Measurements from ENCODE around the gene SLC22A23.

The SLC22A23 gene

DNA sequence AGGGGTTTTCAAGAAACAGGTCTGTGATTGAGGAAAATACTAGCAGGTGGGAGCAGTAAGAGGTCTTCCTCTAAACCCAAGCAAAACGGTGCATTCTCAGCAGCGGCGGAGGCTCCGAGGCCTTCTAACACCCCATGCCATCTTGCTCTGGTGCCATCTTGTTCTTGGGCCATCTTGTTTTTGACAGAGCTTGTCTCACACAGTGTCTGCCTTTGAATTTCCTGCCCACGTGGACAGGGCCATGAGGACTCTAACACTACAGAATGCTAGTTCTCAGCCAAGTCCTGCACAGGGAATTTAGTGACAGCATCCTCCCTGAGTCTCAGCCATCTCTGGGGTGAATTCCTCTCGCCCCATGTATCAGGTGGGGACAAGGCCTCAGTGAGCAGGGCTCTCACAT, 121.7 kb downstream of the SLC22A23 start:
- H3K4me3 ChIP-seq (ENCODE audit: low read depth, low read length) = no peak overlapping the region

DNA sequence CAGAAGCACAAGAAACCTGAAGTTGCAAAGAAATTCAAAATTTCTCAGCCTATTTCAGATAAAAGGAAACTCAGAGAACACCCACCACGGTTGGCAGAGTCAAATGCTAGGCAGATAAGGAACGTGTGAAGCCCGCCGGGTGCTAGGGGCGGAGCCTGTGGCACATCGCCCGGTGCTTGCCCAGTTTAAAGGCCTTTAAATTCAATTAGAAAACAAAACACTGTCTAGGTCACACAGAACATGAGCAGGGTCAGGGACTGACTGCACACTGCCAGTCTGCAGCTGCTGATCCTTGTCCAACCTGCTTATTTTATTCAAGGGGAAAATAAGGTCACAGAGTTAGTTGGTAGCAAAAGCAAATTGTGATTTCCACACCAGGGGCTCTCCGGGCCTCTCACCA, 122.3 kb downstream of the SLC22A23 start:
- TF ChIP-seq, protein P1, sequence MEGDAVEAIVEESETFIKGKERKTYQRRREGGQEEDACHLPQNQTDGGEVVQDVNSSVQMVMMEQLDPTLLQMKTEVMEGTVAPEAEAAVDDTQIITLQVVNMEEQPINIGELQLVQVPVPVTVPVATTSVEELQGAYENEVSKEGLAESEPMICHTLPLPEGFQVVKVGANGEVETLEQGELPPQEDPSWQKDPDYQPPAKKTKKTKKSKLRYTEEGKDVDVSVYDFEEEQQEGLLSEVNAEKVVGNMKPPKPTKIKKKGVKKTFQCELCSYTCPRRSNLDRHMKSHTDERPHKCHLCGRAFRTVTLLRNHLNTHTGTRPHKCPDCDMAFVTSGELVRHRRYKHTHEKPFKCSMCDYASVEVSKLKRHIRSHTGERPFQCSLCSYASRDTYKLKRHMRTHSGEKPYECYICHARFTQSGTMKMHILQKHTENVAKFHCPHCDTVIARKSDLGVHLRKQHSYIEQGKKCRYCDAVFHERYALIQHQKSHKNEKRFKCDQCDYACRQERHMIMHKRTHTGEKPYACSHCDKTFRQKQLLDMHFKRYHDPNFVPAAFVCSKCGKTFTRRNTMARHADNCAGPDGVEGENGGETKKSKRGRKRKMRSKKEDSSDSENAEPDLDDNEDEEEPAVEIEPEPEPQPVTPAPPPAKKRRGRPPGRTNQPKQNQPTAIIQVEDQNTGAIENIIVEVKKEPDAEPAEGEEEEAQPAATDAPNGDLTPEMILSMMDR (IDR thresholded peaks at IDR 0.05; ENCODE audit: low read depth, low read length) = no peak
- no peak overlapping the region for H3K4me3 ChIP-seq (ENCODE audit: low read depth, low read length)

More for the DNA sequence above, 121.7 kb downstream of the SLC22A23 start:
- TF ChIP-seq, protein P1 (IDR thresholded peaks at IDR 0.05; ENCODE audit: low read depth, low read length) = no peak

DNA sequence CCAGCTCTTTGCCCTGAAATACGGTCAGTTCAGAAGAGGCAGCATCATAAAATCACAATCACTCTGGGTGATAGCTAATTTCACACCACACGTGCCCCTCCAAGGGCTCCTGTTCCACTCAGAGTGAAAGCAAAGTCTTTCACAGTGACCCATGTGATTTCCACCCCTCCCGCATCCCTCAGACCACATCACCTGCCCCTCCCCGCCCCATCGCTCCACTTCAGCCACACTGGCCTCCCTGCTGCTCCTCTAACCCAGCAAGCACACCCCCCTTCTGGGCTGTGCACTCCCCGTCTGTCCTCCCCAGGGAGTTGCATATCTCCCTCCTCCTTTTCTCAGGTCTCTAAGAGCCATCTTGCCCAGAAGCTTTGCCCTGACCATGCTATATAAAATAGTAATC, 123.6 kb downstream of the SLC22A23 start:
- TF ChIP-seq, protein P1 (IDR thresholded peaks at IDR 0.05; ENCODE audit: low read depth, low read length) = no peak
- no peak overlapping the region for H3K4me3 ChIP-seq (ENCODE audit: low read depth, low read length)

DNA sequence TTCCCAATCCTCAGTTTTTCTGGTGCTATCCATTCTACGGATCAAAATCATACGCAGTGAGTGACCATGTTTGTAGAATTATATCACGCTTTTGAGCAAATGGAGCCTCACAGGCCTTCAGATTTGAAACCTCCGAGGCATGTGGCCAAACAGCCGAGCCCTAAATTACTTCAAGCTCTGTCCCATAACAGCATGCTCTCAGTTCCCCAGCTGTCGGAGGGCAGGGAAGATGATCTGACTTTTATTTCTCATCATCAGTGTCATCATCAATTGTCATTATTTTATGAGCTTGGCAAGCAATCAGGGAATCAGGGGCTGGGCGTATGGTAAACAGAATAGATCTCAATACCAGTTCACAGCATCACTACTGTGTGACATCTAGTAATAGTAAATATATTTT, 124.9 kb downstream of the SLC22A23 start:
- no peak overlapping the region for H3K4me3 ChIP-seq (ENCODE audit: low read depth, low read length)
- TF ChIP-seq, protein P1 (IDR thresholded peaks at IDR 0.05; ENCODE audit: low read depth, low read length) = no peak

DNA sequence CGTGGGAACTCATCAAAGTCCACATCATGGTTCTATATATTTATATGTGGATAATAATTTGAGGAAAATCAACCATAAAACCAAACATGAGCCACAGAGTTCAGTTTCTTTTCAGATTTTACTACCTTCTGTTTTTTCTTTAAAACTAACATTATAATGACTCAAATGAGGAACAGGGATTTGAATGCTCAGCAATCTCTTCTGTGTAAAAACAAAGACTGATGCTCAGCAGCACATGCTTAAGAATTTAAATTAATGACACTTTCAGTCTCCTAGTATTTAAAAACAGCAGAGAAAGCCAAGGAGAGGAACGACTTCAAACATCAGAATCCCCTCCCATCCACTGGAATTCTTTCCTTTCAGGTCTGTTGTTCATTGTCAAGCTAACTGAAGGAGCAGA, 125.4 kb downstream of the SLC22A23 start:
- H3K4me3 ChIP-seq (ENCODE audit: low read depth, low read length) = no peak overlapping the region
- TF ChIP-seq, protein P1 (IDR thresholded peaks at IDR 0.05; ENCODE audit: low read depth, low read length) = no peak

DNA sequence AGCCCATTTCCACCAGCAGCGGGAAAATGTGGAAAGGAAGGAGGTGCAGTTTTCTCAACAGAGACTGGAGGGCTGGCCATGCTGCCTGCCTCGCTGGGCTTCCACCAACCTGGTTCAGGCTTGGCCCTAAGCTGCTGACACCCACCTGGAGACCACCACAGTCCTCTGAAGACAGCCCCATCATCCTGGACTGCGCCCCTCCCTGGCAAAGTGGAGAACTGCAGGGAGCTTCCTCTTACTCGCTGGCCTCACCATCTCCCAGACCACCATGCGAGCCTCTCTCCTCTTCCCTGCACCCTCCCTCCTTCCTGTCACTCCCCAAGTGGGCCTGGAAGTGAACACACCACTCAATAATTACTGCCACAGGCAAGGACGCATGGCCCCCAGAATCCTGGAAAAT, 126.7 kb downstream of the SLC22A23 start:
- H3K4me3 ChIP-seq (ENCODE audit: low read depth, low read length) = no peak overlapping the region
- TF ChIP-seq, protein P1 (IDR thresholded peaks at IDR 0.05; ENCODE audit: low read depth, low read length) = no peak

DNA sequence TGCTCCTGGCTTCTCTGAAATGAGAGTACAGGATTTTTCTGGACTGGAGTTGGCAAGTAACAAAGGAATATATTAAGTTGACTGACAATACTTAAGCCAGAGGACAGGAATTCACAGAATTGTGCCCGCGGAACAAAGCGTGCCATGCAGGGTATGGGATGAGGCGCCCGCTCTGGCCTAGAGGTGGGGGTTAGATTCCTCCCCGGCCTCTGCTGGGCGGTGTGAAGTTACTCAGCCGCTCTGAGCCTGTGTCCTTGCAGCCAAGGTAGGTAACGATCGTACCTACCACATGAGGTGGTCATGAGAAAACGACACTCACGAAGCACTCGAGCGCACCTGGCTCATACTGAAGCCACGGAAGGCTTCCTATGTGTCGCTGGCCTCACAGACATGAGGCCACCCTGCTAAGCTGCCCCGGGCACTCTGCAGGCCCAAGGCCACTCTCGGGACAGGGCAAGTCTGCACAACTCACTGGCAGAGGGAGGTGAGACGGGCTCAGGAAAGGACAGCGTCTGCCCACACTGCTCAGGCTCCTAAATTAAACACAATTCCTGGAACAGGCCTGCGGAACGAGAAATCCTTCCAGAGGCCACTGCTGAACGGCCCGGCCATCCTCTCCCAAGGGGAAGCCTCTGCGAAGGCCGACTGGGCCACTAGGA, 127.3 kb downstream of the SLC22A23 start:
- TF ChIP-seq, protein P1 (IDR thresholded peaks at IDR 0.05; ENCODE audit: low read depth, low read length) = no peak
- H3K4me3 ChIP-seq (ENCODE audit: low read depth, low read length) = no peak overlapping the region

Data from WI38 (cell line).